Mucosa of descending colon (tissue), 3 donors: ENCODE measurements around the gene MYO3B. TPM values are rescaled to one million over a fixed set of nuclear protein-coding genes. Genes with fewer than 3 reads are reported as not detected.
A peak's percentile ranks its signal among the peaks of the same experiment; 100 is the strongest.
"Not testable (repeated sequence)": the region's sequence is repeated elsewhere in the genome, so short reads cannot be mapped to it uniquely, and the experiment has no call there.

ENCODE experiments used
- ATAC-seq: fragments of 200-7000 bp; cut with Tn5 transposase; one replicate; pipeline ENCODE4 v1.9.1; 2020; ENCODE audit warnings: mild to moderate bottlenecking, moderate library complexity
- DNase-seq, 3 donors: peaks; one replicate each; pipeline ENCODE4 v3.0.0-alpha.2; 2020
- H3K36me3 ChIP-seq: fragments of 200-600 bp; one replicate; pipeline ENCODE4 v1.8.0; 2021; ENCODE audit warnings: low read depth, mild to moderate bottlenecking
- H3K4me1 ChIP-seq: fragments of 200-600 bp; one replicate; pipeline ENCODE4 v1.8.0; 2021; ENCODE audit warnings: low read depth, mild to moderate bottlenecking
- H3K4me3 ChIP-seq: fragments of 200-600 bp; one replicate; pipeline ENCODE4 v1.8.0; 2021; ENCODE audit warnings: mild to moderate bottlenecking
- H3K9me3 ChIP-seq: fragments of 200-600 bp; one replicate; pipeline ENCODE4 v1.8.0; 2021; ENCODE audit warnings: mild to moderate bottlenecking
- CTCF ChIP-seq: fragments of 200-600 bp; IDR thresholded peaks from one replicate; pipeline ENCODE4 v1.8.0; 2022; ENCODE audit warnings: antibody characterized with exemption, mild to moderate bottlenecking
- intact Hi-C, 2 donors: fragments of 100-400 bp; cut with DNase I in 1 of 2; cut with micrococcal nuclease in 1 of 2; formaldehyde crosslinking; loops; one replicate each; pipeline versions ENCODE4 v1.11.0 to v1.11.1; 2022; cut with DNase I, micrococcal nuclease
- total RNA-seq, 3 donors: library from RNA; stranded (reverse); fragmentation: NEBNext Ultra II Directional in 2 of 3; extraction: Animal tissue kit (Norgen Biotek cat#: 25700) in 2 of 3; gene quantifications; one replicate each; pipeline versions ENCODE4 v1.2.1 to v1.2.4, GENCODE V29; 2021 to 2023
- donor health status: DM: no; HTN: no; CAD: no; lungs with moderate emphysema.
- donor health status: DM: no; HTN: no; CAD: no.
- donor health status: DM: no; HTN: yes; CAD: no.

The MYO3B gene
- total RNA-seq, 3 donors from 2014 or later, result 0.06 to 0.39 (median 0.09) TPM

- Histone ChIP-seq H3K36me3 (no peaks in the 10 kb centered on the region), H3K4me1 (peaks cover 3% of the 10 kb centered on the region), H3K9me3 (no peaks in the 10 kb centered on the region), H3K4me3 (no peak overlapping the region)
- intact Hi-C loops, result no loop called here
- ATAC-seq, result peak; percentile 80
- DNase-seq, result no peak
- no peak for TF ChIP-seq CTCF
Observed at GRCh38 chr2:170656669-170657068, 478.7 kb downstream of the MYO3B start.

GRCh38 chr2:170660409-170660808, 482.5 kb downstream of the MYO3B start:
- no peak for TF ChIP-seq CTCF
- H3K9me3 ChIP-seq, result no peaks in the 10 kb centered on the region
- H3K4me3 ChIP-seq, result no peak overlapping the region
- DNase-seq (peak in 1 of 3 donors; percentile 21), ATAC-seq (peak; percentile 58)
- peaks cover 3% of the 10 kb centered on the region for H3K4me1 ChIP-seq
- intact Hi-C loops, result no loop called here
- H3K36me3 ChIP-seq, result no peaks in the 10 kb centered on the region

GRCh38 chr2:170665743-170666142, 487.8 kb downstream of the MYO3B start:
- H3K9me3 ChIP-seq, result no peaks in the 10 kb centered on the region
- DNase-seq (no peak), ATAC-seq (peak; percentile 82)
- TF ChIP-seq CTCF, result no peak
- no peaks in the 10 kb centered on the region for H3K36me3 ChIP-seq
- H3K4me1 ChIP-seq, result peaks cover 7% of the 10 kb centered on the region
- H3K4me3 ChIP-seq, result no peak overlapping the region
- intact Hi-C loops, result no loop called here

- ATAC-seq (no peak), DNase-seq (no peak)
- TF ChIP-seq CTCF, result no peak
- intact Hi-C loops, result no loop called here
- Histone ChIP-seq H3K9me3 (no peaks in the 10 kb centered on the region), H3K36me3 (no peaks in the 10 kb centered on the region), H3K4me1 (peaks cover 7% of the 10 kb centered on the region), H3K4me3 (no peak overlapping the region)
Observed at GRCh38 chr2:170669909-170670308, 492.0 kb downstream of the MYO3B start.

GRCh38 chr2:170670651-170671050, 492.7 kb downstream of the MYO3B start:
- intact Hi-C loops, result no loop called here
- DNase-seq (no peak), ATAC-seq (no peak)
- Histone ChIP-seq H3K36me3 (no peaks in the 10 kb centered on the region), H3K9me3 (no peaks in the 10 kb centered on the region), H3K4me3 (no peak overlapping the region), H3K4me1 (peaks cover 5% of the 10 kb centered on the region)
- no peak for TF ChIP-seq CTCF

GRCh38 chr2:170671079-170671478, 493.1 kb downstream of the MYO3B start:
- no peak overlapping the region for H3K4me3 ChIP-seq
- H3K9me3 ChIP-seq, result no peaks in the 10 kb centered on the region
- ATAC-seq (no peak), DNase-seq (no peak)
- no peaks in the 10 kb centered on the region for H3K36me3 ChIP-seq
- TF ChIP-seq CTCF, result no peak
- peaks cover under 1% of the 10 kb centered on the region for H3K4me1 ChIP-seq
- intact Hi-C loops, result no loop called here

GRCh38 chr2:170674282-170674681, 496.3 kb downstream of the MYO3B start:
- H3K4me3 ChIP-seq, intact Hi-C loops, ATAC-seq, DNase-seq, H3K36me3 ChIP-seq, H3K9me3 ChIP-seq, H3K4me1 ChIP-seq: not testable (repeated sequence)
